GM21717 (cell line): ENCODE data around the gene STXBP5.

Experiments used
- ATAC-seq: cut with Tn5 transposase; IDR thresholded peaks from one replicate; pipeline ENCODE4 v1.9.1; 2021; ENCODE audit warnings: mild to moderate bottlenecking, moderate library complexity; ENCODE audit not compliant: unreplicated experiment

Gene STXBP5

DNA sequence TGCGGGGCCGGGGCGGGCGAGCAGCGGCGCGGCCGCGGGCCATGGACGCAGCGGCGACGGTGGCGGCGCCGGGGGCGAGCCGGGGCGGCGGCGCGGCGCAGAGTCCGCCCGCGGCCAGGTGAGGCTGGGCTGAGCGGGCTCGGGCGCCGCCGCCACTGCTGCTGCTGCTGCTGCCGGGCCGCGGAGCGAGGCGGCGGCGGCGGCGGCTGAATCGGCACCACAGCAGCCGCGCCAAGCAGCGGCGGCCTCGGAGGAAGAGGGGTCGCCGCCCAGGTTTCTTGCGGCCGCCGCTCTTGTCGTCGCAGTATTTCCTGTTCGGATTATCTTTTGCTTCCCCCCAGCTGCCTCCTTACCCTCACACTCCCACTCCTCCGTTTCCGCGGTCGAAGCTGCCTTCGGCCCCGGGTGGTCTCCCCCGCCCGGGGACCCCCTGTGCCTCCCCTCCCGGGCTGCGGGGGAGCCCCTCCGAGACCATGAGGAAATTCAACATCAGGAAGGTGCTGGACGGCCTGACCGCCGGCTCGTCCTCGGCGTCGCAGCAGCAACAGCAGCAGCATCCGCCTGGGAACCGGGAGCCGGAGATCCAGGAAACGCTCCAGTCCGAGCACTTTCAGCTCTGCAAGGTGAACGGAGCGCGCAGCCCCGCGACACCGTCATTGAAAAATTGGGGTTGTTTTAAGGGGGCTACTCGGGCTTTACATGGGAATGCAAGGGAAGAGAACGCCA, at the start of gene STXBP5:
TSS of gene STXBP5 (plus strand) at position 358 of the 726 bp plus-strand sequence. CDS start at position 474, 116 bp downstream.
- ATAC-seq = peak; percentile 29

GRCh38 chr6:147154454-147154853, 49.8 kb upstream of the STXBP5 start:
- ATAC-seq = no peak

- ATAC-seq = no peak
These were observed 48.0 kb upstream of the STXBP5 start for GRCh38 chr6:147156218-147156617.

- ATAC-seq = no peak
These were observed 47.3 kb upstream of the STXBP5 start for GRCh38 chr6:147156799-147157382.

DNA sequence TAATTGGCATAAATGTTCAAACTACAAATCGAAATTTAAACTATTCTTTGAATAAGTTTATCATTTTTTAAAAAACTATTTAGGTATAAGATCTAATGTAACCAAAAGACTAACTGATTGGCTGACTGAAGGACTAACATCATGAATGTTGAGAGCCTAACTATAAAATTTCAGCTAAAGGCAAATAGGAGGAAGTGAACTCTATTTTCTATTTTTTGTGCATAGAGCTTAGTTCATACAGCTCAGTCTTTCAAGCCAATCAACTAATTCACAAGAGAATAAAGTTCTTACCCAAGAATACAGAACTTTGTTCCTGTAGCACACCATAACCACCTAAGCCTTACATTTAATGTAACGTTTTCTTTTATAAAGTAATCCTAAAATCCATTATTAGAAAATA, 46.3 kb upstream of the STXBP5 start:
- ATAC-seq = no peak

- ATAC-seq = no peak
These were observed 45.3 kb upstream of the STXBP5 start for GRCh38 chr6:147158881-147159280.

DNA sequence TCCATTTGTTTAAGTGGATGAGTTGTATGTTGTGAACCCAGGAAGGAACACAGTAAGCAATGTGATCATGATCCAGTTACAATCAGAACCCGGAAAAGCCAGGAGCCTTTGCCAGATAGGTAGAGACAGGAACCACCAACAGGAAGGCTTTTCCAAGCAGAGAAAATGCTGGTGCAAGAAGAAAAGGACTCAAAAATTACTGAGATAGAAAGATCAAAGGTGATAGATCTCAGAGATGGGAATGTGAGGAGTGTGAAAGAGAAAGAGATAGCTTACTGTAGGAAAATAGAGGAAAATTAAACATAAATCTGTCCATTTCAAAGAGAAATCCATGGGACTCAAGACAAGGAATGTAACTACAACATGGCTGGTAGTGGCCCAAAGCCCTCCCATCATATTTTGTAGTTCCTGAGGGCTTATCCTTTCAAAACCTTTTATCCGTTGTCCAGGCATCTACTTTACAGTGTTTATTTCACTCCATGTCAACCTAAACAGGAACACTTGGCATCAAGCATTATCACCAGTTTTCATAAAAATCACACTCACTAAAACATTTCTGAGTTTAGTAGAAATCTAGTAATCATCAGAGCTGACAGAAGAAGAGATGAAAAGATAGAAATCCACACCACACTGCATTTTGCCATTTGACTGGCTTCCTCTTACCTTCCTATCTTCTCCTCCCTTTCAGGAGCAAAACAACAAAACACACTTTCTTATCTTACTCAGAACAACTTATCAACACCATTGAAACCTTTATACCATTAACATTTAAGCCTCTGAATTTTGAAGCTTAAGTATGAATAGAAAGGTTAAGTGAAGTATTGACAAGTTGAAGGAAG, 44.5 kb upstream of the STXBP5 start:
- ATAC-seq = no peak

DNA sequence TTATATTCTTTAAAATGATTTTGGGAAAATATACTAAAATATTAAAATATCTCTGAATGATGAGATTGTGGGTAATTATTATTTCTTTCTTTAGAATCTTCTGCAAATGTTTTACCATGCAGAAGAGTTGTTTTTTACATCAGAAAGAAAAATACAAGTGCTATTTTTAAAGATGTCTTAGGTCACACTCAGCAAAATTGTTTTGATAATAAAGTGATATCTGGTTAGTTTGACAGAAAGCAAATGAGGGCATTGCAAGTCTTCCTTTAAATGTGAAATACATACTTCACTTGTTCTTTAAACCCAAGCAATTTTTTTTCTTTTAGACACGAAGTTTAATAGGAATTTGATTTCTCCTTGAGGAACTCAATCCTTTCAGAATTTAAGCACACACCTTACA, 43.6 kb upstream of the STXBP5 start:
- no peak for ATAC-seq

DNA sequence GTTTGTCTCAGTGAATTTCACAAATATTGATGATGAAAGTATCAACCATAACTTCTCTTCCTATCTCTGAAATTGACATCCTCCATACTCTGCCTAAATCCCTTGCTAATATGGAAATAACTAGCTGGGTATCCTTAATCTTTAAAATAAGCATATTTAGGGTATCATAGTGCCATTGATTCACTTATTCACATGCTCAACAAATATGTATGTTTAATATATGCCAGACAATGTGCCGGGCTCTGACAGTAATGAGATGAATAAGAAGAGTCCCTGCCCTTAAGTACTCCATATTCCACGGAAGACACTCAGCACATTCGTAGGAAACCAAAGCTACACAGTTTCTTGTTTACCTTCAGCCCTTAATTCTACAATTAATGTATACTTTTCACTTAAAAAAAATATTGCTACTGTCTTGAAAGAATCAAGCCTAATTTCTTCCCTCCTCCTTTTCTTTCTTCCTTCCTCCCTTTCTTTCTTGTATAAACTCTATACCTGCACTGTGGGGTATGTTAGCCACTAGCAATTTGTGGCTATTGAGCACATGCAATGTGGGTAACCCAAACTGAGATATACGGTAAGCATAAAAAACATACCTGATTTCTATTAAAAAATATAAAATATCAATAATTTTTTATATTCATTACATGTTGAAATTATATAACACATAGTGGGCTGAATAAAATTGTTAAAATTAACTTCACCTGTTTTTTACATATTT, 42.8 kb upstream of the STXBP5 start:
- no peak for ATAC-seq

- ATAC-seq = no peak
These were observed 42.2 kb upstream of the STXBP5 start for GRCh38 chr6:147161974-147162495.

- no peak for ATAC-seq
These were observed 39.5 kb upstream of the STXBP5 start for GRCh38 chr6:147164761-147165160.

DNA sequence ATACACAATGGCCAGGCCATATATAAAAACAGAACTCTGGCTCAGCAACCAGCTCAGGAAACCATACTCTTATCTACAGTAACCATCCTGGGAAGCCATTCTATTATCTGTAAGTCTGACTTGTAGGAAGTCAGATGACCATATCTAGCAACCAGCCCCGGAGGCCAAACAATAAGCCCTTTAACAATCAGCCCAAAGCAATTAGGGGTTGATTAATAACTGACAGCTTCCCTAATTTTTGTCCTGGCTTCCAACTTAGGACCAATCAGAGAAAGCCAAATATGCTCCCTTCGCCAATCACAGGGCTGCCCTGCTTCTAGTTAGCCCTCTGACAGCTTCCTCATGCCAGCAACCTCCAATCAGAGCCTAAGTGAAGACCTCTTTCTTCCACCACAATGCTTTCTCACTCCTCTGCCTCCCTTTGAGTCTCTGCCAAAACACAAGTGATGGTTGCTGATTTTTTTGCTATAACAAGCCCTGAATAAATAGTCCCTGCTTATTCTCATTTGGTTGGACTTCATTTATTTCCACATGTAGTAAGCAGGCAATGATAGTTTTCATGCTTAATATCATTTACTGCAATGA, 37.8 kb upstream of the STXBP5 start:
- ATAC-seq = no peak

DNA sequence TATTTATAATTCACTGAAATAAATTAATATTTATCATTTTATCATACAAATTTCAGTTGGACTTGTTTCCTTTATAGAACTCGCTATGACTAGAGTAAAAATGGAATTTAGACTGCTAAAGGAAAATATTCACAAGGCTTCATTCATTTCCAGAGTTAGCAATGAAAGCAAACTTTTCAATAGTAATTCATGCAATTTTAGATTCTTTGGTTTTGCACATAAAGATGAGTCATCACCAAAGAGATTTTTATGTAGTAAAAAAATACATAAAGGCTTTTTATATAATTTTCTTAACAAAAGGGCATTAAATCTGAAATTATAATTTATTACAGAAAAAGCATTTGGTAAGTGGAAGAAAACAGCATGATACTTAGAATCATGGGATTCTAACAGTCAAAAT, 37.2 kb upstream of the STXBP5 start:
- ATAC-seq = no peak

DNA sequence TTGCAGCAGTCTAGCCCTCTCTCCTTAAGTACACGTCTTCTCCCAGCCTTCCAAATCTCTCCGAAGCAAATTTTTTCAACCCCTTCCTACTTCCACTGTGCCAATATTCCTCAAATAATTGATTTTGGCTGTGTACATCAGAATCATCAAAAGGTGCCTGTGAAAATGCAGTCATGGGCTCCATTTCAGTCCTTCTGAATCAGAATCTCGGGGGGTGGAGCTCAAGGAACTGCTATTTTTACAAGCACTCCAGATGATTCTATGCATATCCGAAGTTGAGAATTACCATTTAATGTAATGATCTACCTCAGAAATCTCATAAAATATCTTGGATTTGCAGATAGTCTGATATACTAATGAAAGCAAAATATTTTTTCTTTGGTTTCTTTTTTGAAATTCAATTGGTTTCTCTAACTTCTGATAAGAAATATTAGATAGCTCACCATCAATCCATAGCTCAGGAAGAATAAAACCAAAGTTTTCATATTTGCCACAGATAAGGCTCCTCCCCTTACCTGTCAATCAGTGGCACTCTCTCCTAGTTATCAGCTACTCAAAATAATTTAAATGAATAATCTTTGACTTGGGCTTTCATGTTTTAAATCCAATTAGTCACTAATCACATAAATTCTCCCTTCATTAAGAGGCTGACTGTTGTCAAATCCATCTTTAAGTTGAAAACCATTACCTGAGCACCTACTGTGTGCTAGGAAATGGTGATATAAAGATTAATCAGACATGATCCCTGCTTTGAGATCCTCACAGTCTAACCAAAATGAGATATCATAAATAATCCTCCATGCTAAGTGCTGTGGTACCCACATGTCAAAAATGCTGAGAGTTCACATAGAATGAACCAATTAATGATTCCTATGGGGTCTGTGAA, 36.4 kb upstream of the STXBP5 start:
- no peak for ATAC-seq

- ATAC-seq = no peak
These were observed 34.7 kb upstream of the STXBP5 start for GRCh38 chr6:147169529-147169928.

DNA sequence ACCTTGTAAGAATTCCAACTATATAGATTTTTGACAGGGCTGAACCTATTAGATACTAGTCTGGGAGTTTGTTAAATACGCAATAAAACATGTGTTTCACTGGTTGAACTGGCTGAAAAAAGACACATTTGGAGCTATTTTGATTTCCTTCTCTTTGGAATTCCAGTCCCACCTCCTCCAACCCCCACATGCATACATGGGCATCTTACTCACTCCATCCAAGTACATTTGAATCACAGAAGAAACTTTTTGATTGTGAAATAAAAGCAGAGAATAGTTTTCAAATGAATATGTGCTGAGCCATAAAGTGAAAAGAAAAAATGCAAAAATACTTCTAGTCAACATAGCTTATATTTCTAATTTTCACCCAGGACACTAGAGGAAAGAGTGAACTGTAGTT, 33.9 kb upstream of the STXBP5 start:
- no peak for ATAC-seq

DNA sequence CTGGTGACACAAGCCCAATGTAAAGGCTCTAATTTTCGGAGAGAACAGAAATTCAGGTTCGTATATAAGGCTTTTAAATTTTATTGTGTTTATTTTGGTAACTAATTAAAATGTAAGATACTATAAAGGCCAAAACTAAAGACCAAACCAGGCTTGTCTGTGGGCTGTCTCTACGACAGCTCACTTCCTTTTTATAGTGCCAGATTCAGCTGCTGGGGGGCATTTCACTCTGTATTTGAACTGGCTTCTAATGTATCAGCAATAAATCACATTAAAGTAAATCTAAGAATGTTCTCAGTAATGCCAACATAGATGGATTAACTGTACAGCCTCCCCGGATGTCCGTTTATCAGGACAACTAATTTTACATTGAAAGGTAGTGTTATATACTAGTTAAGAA, 31.1 kb upstream of the STXBP5 start:
- no peak for ATAC-seq

DNA sequence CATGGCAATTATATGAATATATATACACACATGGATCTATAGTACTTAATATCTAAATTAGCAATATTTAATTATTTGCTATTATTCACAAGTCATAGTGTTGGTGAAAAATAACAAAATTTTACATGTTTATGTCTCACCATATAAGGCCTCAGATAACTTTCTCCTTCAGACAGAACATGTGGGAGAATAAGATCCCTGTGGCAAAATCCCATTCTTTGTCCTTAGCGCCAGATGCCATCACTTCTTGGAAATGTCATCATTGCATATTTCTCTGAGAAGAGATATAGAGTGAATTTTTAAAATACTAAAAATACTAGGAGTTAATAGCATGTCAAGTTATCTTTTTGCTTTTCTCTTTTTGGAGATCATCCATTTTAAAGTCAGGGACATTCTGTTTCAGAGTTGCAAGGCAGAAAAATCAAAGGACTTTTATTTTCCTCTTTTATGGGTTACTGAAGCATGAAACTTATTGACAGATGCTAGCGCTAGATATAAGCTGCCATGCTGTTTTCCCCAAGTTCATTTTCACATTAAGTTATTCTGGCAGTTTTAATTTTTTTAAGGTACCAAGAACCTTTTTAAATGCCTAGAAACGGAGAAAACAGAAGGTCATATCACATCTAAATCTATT, 30.4 kb upstream of the STXBP5 start:
- ATAC-seq = no peak

GRCh38 chr6:147176795-147177194, 27.4 kb upstream of the STXBP5 start:
- ATAC-seq = no peak
